Measurements from ENCODE around the gene GNLY.
"Not testable (repeated sequence)": the region's sequence is repeated elsewhere in the genome, so short reads cannot be mapped to it uniquely, and the experiment has no call there.

Gene GNLY

GRCh38 chr2:85663594-85664565 is 30.3 kb upstream of the GNLY start:
- no peak for DNase-seq (ENCODE audit: low read depth, low spot score)

GRCh38 chr2:85665264-85665937 is 28.8 kb upstream of the GNLY start:
- no peak for DNase-seq (ENCODE audit: low read depth, low spot score)

DNA sequence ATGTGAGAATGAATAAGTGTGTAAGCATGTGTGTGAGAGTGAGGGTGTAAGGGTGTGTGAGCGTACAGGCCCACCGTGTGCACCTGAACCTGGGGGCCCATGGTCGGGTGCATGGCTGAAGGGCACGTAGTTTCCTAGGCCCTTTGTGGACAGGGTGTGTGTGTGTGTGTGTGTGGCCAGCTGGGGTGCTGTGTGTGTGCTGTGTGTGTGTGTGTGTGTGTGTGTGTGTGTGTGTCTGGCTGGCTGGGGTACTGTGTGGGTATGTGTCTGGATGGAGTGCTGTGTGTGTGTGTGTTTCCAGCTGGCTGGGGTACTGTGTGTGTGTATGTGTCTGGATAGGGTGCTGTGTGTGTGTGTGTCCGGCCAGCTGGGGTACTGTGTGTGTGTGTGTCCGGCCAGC is 28.1 kb upstream of the GNLY start:
- no peak for DNase-seq (ENCODE audit: low read depth, low spot score)

- no peak for DNase-seq (ENCODE audit: low read depth, low spot score)
Measured at GRCh38 chr2:85666435-85667316, 27.5 kb upstream of the GNLY start.

- no peak for DNase-seq (ENCODE audit: low read depth, low spot score)
Measured at GRCh38 chr2:85667561-85668008, 26.6 kb upstream of the GNLY start.

DNA sequence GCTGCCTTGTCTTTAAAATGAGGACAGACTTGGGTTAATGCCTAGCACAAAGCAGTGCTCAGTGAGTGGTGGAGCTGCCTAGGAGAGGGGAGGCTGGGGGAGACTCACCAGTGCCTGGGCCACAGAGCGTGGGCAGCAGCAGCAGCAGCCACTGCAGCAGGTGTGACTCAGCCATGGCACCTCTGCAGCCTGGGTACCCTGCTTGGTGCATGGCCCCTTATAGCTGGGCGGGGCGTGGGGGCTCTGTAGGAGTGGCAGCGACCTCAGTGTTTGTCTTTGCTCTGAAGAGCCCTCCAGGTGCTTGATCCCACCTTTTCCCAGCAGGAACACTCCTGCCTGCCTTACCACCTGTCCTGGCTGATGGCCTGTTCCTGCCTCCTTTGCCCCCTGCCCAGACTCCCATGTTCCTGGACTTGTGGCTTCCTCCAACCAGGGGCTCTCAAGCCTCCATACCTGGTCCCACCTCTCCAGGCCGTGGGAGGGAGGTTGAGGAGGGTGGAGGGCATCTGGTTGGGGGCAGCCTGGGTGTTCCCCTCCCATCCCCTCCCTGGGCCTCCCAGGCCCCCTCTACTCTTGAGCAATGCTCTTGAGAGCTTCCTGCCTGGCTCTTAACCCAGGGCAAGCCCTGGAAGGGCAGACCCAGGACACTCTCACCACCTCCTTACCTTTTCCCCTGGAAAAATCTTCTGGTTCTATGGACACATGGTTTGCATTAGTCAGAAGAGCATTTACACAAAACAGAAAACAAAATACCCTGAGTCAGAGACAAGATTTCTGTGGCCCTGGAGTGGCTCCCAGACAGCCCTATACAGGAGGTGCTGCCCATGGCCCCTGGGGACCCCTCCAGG is 25.9 kb upstream of the GNLY start, which contains the start of gene SFTPB:
TSS of gene SFTPB (minus strand) at position 191 of the 848 bp plus-strand sequence. CDS start at position 175, 16 bp downstream.
- no peak for DNase-seq (ENCODE audit: low read depth, low spot score)

DNA sequence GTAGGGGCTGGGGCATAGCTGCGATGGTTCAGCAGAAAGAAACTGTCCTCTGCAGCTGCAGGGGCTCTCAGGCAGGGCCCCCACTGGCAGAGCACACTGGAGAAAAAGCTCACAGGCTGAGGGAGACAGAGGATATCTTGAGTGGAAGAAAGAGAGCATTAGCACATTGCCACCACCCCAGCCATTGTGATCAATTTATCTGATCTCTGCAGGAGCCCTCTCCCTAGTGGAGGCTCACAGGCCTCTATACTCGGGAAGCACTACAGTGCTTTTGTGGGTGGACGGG is 25.4 kb upstream of the GNLY start:
- no peak for DNase-seq (ENCODE audit: low read depth, low spot score)

- no peak for DNase-seq (ENCODE audit: low read depth, low spot score)
Measured at GRCh38 chr2:85669549-85669948, 24.6 kb upstream of the GNLY start.

DNA sequence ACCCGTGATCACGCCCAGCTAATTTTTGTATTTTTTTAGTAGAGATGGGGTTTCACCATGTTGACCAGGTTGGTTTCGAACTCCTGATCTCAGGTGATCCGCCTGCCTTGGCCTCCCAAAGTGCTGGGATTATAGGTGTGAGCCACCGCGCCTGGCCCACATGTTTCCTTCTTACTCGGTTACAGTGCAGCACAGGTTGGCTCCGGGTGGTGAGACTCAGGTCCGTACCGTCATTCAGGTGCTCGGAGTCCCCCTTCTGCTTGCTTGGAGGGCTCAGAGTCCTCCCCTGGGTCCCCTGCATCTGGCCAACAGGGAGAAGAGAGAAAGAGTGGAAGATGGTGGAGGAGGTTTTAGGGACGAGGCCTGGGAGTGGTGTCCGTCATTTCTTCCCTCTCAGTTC is 23.7 kb upstream of the GNLY start:
- DNase-seq (ENCODE audit: low read depth, low spot score) = not testable (repeated sequence)

DNA sequence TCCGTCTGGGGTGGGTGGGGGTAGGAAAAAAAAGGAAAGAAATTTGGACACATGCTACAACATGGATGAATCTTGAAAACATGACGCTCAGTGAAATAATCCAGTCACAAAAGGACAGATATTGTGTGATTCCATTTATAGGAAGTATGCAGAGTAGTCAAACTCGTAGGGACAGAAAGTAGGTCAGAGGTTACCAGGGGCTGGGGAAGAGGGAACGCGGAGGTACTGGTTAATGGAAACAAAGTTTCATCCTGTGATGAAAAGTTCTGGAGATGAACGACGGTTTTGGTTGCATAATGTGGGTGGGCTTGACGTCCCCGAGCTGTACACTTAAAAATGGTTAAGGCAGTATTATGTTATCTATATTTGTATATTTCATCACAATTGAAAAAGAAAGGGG is 21.7 kb upstream of the GNLY start:
- DNase-seq (ENCODE audit: low read depth, low spot score) = no peak

- DNase-seq (ENCODE audit: low read depth, low spot score) = no peak
Measured at GRCh38 chr2:85673716-85674375, 20.3 kb upstream of the GNLY start.

DNA sequence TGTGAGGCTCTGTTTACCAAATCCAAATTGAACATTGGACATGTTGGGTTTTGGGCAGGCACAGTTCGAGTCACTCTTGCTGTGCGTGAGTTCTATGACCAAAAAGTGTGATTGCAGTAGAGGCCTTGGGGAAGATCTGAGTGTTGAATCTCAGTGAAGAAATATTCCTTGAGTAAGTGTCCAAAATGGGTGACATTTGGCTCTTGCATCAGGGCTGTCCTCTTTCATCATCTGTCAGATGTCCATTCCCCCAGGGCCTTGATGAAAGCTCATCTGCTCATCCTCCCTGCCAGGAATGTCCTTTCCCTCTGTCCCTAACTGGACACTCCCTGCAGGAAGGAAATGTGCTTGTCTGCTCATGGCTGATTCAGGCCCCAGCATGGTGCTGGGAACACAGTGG is 19.7 kb upstream of the GNLY start:
- no peak for DNase-seq (ENCODE audit: low read depth, low spot score)

DNA sequence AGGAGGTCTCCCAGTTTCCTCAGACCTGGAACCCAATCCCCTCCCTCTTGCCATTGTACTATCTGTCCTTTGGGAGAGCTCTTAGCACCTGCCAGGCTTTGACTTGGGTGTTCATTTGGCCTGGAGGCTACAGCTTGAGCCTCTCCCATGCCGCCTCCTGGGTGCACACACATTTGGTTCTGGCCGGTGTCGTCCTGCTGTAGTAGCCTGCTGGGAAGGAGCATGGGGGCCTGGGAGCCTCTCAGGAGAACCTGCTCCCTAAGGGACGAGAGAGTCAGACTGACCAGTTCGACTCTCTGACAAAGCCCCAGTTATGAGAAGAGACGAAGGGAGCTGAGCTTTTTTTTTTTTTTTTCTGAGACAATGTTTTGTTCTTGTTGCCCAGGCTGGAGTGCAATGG is 18.7 kb upstream of the GNLY start:
- DNase-seq (ENCODE audit: low read depth, low spot score) = no peak

- DNase-seq (ENCODE audit: low read depth, low spot score) = no peak
Measured at GRCh38 chr2:85675866-85676548, 18.2 kb upstream of the GNLY start.

GRCh38 chr2:85678377-85678776 is 15.8 kb upstream of the GNLY start:
- DNase-seq (ENCODE audit: low read depth, low spot score) = no peak

GRCh38 chr2:85678794-85679672 is 15.1 kb upstream of the GNLY start:
- peak; percentile 88 for DNase-seq (ENCODE audit: low read depth, low spot score)

DNA sequence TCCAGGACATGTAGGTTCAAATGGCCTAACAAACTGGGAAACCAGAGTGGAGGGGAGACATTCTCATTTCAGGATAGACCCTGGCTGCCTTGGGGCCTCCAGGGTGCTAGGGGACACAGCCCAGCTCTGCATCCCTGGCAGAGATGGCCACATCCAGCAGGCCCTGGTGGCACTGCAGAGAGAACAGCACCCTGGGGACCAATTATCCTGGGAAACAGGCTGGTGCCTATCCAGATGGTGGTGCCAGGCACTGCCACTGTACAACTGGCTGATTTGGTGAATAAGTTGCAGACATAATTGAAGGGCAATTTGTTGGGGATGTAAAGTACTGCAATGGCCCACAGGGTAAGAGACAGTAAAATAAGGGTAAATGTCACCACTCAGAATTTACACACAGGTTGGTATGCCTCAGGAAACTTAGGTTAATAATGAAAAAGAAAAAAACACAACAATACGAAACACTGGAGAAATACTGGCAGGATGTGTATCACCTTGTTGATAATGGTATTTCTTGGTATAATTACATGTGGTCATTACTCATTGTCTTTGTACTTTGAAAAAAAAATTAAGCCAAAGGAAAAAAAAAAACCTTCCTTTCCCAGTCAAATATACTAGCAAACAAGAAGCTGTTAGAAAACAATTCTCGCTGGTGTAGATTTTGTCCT is 13.3 kb upstream of the GNLY start:
- no peak for DNase-seq (ENCODE audit: low read depth, low spot score)

DNA sequence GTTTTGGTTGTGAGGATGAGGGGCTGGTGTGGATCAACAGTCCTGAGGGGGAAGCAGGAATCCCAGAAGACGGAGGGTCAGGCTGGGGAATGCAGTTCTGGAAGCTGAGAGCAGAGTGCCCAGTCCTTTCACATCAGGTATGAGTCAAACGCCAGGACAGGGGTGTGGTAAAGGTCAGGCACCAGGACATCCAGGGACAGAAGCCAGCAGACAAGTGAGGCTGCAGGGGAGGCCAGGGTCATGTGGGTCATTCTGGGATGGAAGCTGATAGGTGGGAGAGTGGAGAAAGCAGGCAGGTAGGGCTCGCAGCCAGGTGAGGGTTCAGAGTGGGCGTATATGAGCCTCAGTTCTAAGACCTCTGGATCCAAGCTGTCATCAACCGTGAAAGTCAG is 12.8 kb upstream of the GNLY start:
- DNase-seq (ENCODE audit: low read depth, low spot score) = peak; percentile 51
